Thyroid gland (tissue), 4 donors: Measurements from ENCODE around the gene SHQ1. TPM values are rescaled to one million over a fixed set of nuclear protein-coding genes. Genes with fewer than 3 reads are reported as not detected.

Source experiments
- DNase-seq, 2 donors: peaks; one replicate each; pipeline ENCODE4 v3.0.0-alpha.2; 2019
- H3K27ac ChIP-seq, 3 donors: fragments of 200-600 bp; sonication (generic); 1 replicate in 2 of 3; 2 replicates in 1 of 3; pipeline ENCODE4 v1.5.1; 2016 to 2019; ENCODE audit warnings: mild to moderate bottlenecking in 1 of 3, moderate library complexity in 1 of 3
- H3K27me3 ChIP-seq: fragments of 200-600 bp; sonication (generic); one replicate; pipeline ENCODE4 v1.5.1; 2019
- H3K36me3 ChIP-seq, 2 donors: fragments of 200-600 bp; sonication (generic); one replicate each; pipeline ENCODE4 v1.5.1; 2016 to 2019
- H3K4me1 ChIP-seq, 2 donors: fragments of 200-600 bp; sonication (generic); one replicate each; pipeline ENCODE4 v1.5.1; 2017 to 2019
- H3K4me3 ChIP-seq, 3 donors: fragments of 200-600 bp; sonication (generic); replicated peaks in 1 of 3; 1 replicate in 2 of 3; 2 replicates in 1 of 3; pipeline ENCODE4 v1.5.1; 2016; ENCODE audit warnings: mild to moderate bottlenecking in 1 of 3
- H3K9me3 ChIP-seq: fragments of 200-600 bp; sonication (generic); one replicate; pipeline ENCODE4 v1.5.1; 2017
- POLR2A ChIP-seq, 2 donors: fragments of 450-650 bp; IDR thresholded peaks; one replicate each; pipeline ENCODE4 v1.6.1; 2017; ENCODE audit warnings: antibody characterized with exemption in 2 of 2, mild to moderate bottlenecking in 2 of 2, moderate library complexity in 1 of 2
- WGBS, 2 donors: methylation state at CpG; one replicate each; pipeline ENCODE4 v1.1.5; 2017; 5-methylcytosine and 5-hydroxymethylcytosine counted together
- intact Hi-C: fragments of 100-400 bp; cut with DNase I; formaldehyde crosslinking; loops from one replicate; pipeline ENCODE4 v1.15.1; 2023
- total RNA-seq, 4 donors: library from RNA; depleted of rRNA; stranded (reverse); fragments of >200 nt; gene quantifications; one replicate each; pipeline ENCODE4 v1.2.3, GENCODE V29; 2016
- TF ChIP-seq, protein P1 (sequence below), 6 experiments: fragments of 200-600 bp in 3 of 6; fragments of 450-650 bp in 3 of 6; sonication (generic) in 3 of 6; IDR thresholded peaks; one replicate each; pipeline ENCODE4 v1.5.1; 2016 to 2019; ENCODE audit warnings: antibody characterized with exemption in 6 of 6, mild to moderate bottlenecking in 2 of 6, inconsistent platforms in 1 of 6, moderate library complexity in 1 of 6

The SHQ1 gene
- total RNA-seq, 4 donors from 2014 or later: 17.7 to 33.7 (median 26.3) TPM

DNA sequence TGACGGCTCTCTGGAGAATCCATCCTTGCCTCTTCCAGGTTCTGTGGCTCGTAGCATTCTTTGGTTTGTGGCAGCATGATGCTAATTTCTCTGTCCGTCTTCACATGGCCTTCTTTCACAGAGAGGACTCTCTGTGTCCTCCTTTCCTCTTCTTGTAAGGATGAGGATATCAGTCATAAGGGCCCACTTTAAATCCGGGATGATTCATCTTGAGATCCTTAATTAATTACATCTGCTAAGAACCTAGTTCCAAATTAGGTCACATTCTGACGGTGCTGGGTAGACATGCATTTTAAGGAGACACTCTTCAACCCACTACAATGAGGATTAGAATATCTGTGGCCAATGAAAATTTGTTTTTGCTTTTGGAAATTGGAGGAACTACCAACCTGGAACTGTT is 23.9 kb upstream of the SHQ1 start:
- no peaks in the 10 kb centered on the region for H3K4me1 ChIP-seq
- H3K36me3 ChIP-seq: no peaks in the 10 kb centered on the region
- H3K4me3 ChIP-seq: no peak overlapping the region
- WGBS, 2 donors: 85 to 87% methylated on average over 5 of the region's 5 CpGs
- no peak for DNase-seq
- no peaks in the 10 kb centered on the region for H3K27me3 ChIP-seq
- TF ChIP-seq, protein P1, sequence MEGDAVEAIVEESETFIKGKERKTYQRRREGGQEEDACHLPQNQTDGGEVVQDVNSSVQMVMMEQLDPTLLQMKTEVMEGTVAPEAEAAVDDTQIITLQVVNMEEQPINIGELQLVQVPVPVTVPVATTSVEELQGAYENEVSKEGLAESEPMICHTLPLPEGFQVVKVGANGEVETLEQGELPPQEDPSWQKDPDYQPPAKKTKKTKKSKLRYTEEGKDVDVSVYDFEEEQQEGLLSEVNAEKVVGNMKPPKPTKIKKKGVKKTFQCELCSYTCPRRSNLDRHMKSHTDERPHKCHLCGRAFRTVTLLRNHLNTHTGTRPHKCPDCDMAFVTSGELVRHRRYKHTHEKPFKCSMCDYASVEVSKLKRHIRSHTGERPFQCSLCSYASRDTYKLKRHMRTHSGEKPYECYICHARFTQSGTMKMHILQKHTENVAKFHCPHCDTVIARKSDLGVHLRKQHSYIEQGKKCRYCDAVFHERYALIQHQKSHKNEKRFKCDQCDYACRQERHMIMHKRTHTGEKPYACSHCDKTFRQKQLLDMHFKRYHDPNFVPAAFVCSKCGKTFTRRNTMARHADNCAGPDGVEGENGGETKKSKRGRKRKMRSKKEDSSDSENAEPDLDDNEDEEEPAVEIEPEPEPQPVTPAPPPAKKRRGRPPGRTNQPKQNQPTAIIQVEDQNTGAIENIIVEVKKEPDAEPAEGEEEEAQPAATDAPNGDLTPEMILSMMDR (IDR thresholded peaks at IDR 0.05): no peak
- TF ChIP-seq POLR2A (IDR thresholded peaks at IDR 0.05): no peak
- no peak overlapping the region for H3K27ac ChIP-seq
- no peaks in the 10 kb centered on the region for H3K9me3 ChIP-seq
- intact Hi-C loops: no loop called here

DNA sequence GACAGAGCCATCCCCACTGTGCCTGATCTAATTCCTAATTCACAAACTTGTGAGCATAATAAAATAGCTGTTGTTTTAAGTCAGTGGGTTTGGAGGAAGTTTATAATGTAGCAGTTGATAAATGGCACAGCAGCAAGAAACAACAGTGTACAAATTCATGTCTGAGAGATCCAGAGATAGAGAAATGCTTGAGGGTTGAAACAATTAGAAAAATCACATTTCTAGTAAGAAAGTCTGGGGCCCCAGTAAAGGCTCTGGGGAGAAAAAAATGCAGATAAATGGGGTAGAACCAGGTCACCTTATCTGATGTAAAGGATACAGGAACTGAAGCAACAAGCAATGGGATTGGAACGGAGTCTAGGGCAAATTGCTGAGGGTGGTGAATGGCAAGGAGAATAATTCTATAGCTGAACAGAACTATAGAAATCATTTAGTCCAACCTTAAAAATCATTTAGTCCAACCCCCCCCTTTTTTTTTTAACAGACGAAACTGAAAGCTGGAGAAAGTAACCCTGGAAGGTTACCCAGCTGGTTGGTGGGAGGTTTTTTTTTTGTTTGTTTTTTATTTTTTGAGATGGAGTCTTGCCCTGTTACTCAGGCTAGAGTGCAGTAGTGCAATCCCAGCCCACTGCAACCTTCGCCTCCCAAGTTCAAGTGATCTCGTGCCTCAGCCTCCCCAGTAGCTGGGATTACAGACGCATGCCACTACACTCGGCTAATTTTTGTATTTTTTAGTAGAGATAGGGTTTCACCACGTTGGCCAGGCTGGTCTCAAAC is 14.3 kb upstream of the SHQ1 start:
- H3K27me3 ChIP-seq: no peaks in the 10 kb centered on the region
- H3K36me3 ChIP-seq: no peaks in the 10 kb centered on the region
- no peak overlapping the region for H3K27ac ChIP-seq
- DNase-seq: no peak
- no peaks in the 10 kb centered on the region for H3K4me1 ChIP-seq
- no peaks in the 10 kb centered on the region for H3K9me3 ChIP-seq
- H3K4me3 ChIP-seq: no peak overlapping the region
- TF ChIP-seq POLR2A (IDR thresholded peaks at IDR 0.05): no peak
- TF ChIP-seq, protein P1 (IDR thresholded peaks at IDR 0.05): no peak
- 64 to 70% methylated on average over 7 of the region's 7 CpGs for WGBS, 2 donors
- intact Hi-C loops: no loop called here

DNA sequence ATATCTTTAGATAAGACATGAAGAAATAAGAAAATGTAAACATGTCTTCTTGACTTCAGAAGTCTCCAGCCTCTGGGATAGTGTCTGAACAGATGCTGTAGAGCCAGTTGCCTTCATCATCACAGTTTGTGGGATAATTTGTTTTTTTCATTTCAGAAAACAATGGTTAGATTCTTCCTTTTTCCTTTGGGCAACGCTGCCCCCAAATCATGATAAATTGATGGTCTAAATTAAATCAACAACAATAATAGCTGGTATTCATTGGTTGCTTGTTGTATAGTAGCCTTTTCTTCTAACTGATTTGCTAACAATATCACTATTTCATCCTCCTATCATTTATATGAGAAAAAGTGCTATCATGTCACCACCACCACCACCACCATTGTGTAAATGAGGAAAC is 12.6 kb upstream of the SHQ1 start:
- intact Hi-C loops: no loop called here

DNA sequence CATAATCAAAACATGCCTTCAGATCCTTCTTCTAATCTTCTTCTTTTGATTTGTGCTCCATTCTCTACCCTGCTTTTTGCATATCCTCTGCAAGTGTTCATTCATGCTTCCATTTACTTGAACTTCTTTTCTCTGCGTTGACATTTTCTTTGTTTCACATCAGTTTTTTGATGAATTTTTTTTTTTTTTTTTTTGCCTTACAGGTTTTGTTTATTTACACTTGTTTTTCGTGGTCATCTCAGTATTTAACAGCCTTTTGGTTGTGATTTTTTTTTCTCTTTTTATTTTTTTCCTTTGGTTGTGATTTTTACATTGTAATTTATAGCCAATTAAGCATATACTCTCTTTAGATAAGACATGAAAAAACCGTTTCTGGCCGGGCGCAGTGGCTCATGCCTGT is 11.8 kb upstream of the SHQ1 start:
- no peak for TF ChIP-seq POLR2A (IDR thresholded peaks at IDR 0.05)
- TF ChIP-seq, protein P1 (IDR thresholded peaks at IDR 0.05): no peak
- H3K27ac ChIP-seq: no peak overlapping the region
- no peaks in the 10 kb centered on the region for H3K4me1 ChIP-seq
- H3K36me3 ChIP-seq: no peaks in the 10 kb centered on the region
- no peaks in the 10 kb centered on the region for H3K9me3 ChIP-seq
- DNase-seq: no peak
- H3K27me3 ChIP-seq: no peaks in the 10 kb centered on the region
- no peak overlapping the region for H3K4me3 ChIP-seq
- WGBS, 2 donors: 87 to 93% methylated on average over 5 of the region's 5 CpGs
- intact Hi-C loops: no loop called here

More for the DNA sequence above, 12.6 kb upstream of the SHQ1 start:
- no peaks in the 10 kb centered on the region for H3K4me1 ChIP-seq
- no peaks in the 10 kb centered on the region for H3K9me3 ChIP-seq
- 88% methylated on average over 1 of the region's 1 CpG for WGBS, 2 donors
- no peak overlapping the region for H3K27ac ChIP-seq
- no peak for DNase-seq
- H3K36me3 ChIP-seq: no peaks in the 10 kb centered on the region
- no peaks in the 10 kb centered on the region for H3K27me3 ChIP-seq
- TF ChIP-seq, protein P1 (IDR thresholded peaks at IDR 0.05): no peak
- TF ChIP-seq POLR2A (IDR thresholded peaks at IDR 0.05): no peak
- H3K4me3 ChIP-seq: no peak overlapping the region

DNA sequence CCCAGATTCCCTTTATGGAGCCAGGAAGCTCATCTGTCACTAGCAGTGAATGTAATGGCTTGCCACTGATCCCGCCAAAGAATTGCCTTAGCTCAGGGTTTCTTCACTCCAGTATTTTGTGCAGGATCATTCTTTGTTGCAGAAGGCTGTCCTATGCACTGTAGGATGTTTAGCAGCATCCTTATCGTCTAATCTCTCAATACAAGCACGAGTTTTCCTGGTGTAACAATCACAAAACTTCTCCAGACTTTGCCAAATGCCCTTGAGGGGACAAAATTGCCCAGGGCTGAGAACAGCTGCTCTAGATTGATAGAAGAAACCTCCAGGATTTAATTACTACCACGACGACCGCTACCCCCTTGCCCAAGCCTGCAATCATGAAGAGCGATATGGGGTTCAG is 6.8 kb upstream of the SHQ1 start:
- 56 to 60% methylated on average over 7 of the region's 7 CpGs for WGBS, 2 donors
- Histone ChIP-seq H3K4me1 (no peaks in the 10 kb centered on the region), H3K36me3 (no peaks in the 10 kb centered on the region), H3K27ac (no peak overlapping the region), H3K4me3 (no peak overlapping the region), H3K27me3 (no peaks in the 10 kb centered on the region), H3K9me3 (no peaks in the 10 kb centered on the region)
- intact Hi-C loops: loop anchor here (10.0 kb wide), 1 partner anchor 230 kb away; no protein-coding TSS in a partner anchor
- no peak for TF ChIP-seq POLR2A (IDR thresholded peaks at IDR 0.05)
- TF ChIP-seq, protein P1 (IDR thresholded peaks at IDR 0.05): no peak
- DNase-seq: no peak
